H1 (cell line): ENCODE measurements around the gene TRIM62. TPM values are rescaled to one million over a fixed set of nuclear protein-coding genes. Genes with fewer than 3 reads are reported as not detected.

Source experiments
- CHD7 ChIP-seq: fragments of 300-600 bp; sonication (generic); IDR thresholded peaks from 2 replicates; pipeline ENCODE4 v1.7.1; 2012; ENCODE audit warnings: low read length, moderate library complexity, mild to moderate bottlenecking, inconsistent platforms; ENCODE audit not compliant: insufficient replicate concordance
- EZH2 ChIP-seq: fragments of 200-600 bp; sonication (generic); IDR thresholded peaks from 2 replicates; pipeline ENCODE4 v1.7.1; 2012; ENCODE audit warnings: low read depth, mild to moderate bottlenecking, moderate library complexity, low read length, inconsistent platforms; ENCODE audit not compliant: severe bottlenecking
- HDAC2 ChIP-seq, 2 experiments: fragments of 300-600 bp in 1 of 2; sonication (generic) in 1 of 2; IDR thresholded peaks; 2 replicates each; pipeline ENCODE4 v1.6.1; 2011 to 2012; ENCODE audit warnings: low read depth in 2 of 2, low read length in 2 of 2, mild to moderate bottlenecking in 2 of 2, moderate library complexity in 2 of 2, borderline replicate concordance in 1 of 2, inconsistent platforms in 1 of 2
- RNF2 ChIP-seq: fragments of 200-900, 300-1000 bp; sonication (generic); IDR thresholded peaks from 2 replicates; pipeline ENCODE4 v1.7.1; 2016; ENCODE audit warnings: borderline replicate concordance, low read depth, mild to moderate bottlenecking, antibody characterized with exemption, low read length; ENCODE audit not compliant: poor library complexity, severe bottlenecking; ENCODE audit errors: missing control alignments
- TCF12 ChIP-seq: IDR thresholded peaks from 2 replicates; pipeline ENCODE4 v1.6.1; 2011; ENCODE audit warnings: low read depth, mild to moderate bottlenecking, low read length
- polyA plus RNA-seq, 7 experiments: library from polyadenylated mRNA; depleted of rRNA in 3 of 7; stranded (reverse) in 5 of 7; unstranded in 2 of 7; fragments of >200 nt in 5 of 7; fragments of 200-250 nt in 2 of 7; gene quantifications; 1 replicate in 5 of 7; 2 replicates in 1 of 7; 4 replicates in 1 of 7; pipeline versions ENCODE4 v1.2.1 to v1.2.3, GENCODE V29; 2011 to 2013; ENCODE audit warnings: missing spikeins in 2 of 7, mixed read lengths in 2 of 7
- total RNA-seq: library from RNA; stranded (reverse); fragmentation: NEBNext Ultra II Directional; extraction: Animal tissue kit (Norgen Biotek cat#: 25700); gene quantifications from 2 replicates; pipeline ENCODE4 v1.2.1, GENCODE V29; 2021

TRIM62 gene
- total and polyA plus RNA-seq, 2 of the 8 experiments (the other 6 are each of a cell fraction or from before 2014, with no cell fraction given) = 6.3 to 10.8 TPM

GRCh38 chr1:33130297-33130696, 51.5 kb downstream of the TRIM62 start (continued):
- no peak for TF ChIP-seq CHD7
- no peak for TF ChIP-seq EZH2
- no peak for TF ChIP-seq RNF2
- no peak for TF ChIP-seq TCF12
- no peak for TF ChIP-seq HDAC2 (IDR thresholded peaks at IDR 0.05; ENCODE audit: borderline replicate concordance in 1 of 2, low read depth in 2 of 2, low read length in 2 of 2)
- TF ChIP-seq, all 59 proteins: peak for 0
